ENCODE measurements around the gene USP44. TPM values are rescaled to one million over a fixed set of nuclear protein-coding genes. Genes with fewer than 3 reads are reported as not detected.

Gene USP44
- total RNA-seq, 1 donor from 2014 or later = 5.4 TPM

GRCh38 chr12:95506707-95507523 lies 44.4 kb downstream of the USP44 start:
- Mint-ChIP-seq H3K27me3 (no peaks in the 10 kb centered on the region), H3K4me1 (peaks cover 2% of the 10 kb centered on the region), H3K36me3 (ENCODE audit: low read depth) (peaks cover 91% of the 10 kb centered on the region), H3K9me3 (no peaks in the 10 kb centered on the region), H3K4me3 (no peak overlapping the region), H3K27ac (no peak overlapping the region)
- ChIA-PET CTCF (no interaction called here), POLR2A (no interaction called here)
- DNase-seq (no peak), ATAC-seq (ENCODE audit: low read depth) (no peak)
- intact Hi-C loops (cut with micrococcal nuclease) = no loop called here
- no peak for TF ChIP-seq CTCF (IDR thresholded peaks at IDR 0.05)

GRCh38 chr12:95505039-95505438 lies 46.2 kb downstream of the USP44 start:
- no peaks in the 10 kb centered on the region for H3K9me3 Mint-ChIP-seq
- H3K4me3 Mint-ChIP-seq = no peak overlapping the region
- TF ChIP-seq CTCF (IDR thresholded peaks at IDR 0.05) = no peak
- CTCF ChIA-PET = no interaction called here
- no peaks in the 10 kb centered on the region for H3K27me3 Mint-ChIP-seq
- peaks cover 2% of the 10 kb centered on the region for H3K4me1 Mint-ChIP-seq
- H3K27ac Mint-ChIP-seq = no peak overlapping the region
- DNase-seq (no peak), ATAC-seq (ENCODE audit: low read depth) (no peak)
- POLR2A ChIA-PET = no interaction called here
- intact Hi-C loops (cut with micrococcal nuclease) = no loop called here
- H3K36me3 Mint-ChIP-seq (ENCODE audit: low read depth) = peaks cover 82% of the 10 kb centered on the region

GRCh38 chr12:95504140-95504539 lies 47.1 kb downstream of the USP44 start:
- no peak for TF ChIP-seq CTCF (IDR thresholded peaks at IDR 0.05)
- intact Hi-C loops (cut with micrococcal nuclease) = no loop called here
- ChIA-PET POLR2A (no interaction called here), CTCF (no interaction called here)
- ATAC-seq (ENCODE audit: low read depth) (no peak), DNase-seq (no peak)
- Mint-ChIP-seq H3K36me3 (ENCODE audit: low read depth) (peaks cover 82% of the 10 kb centered on the region), H3K4me3 (no peak overlapping the region), H3K9me3 (no peaks in the 10 kb centered on the region), H3K4me1 (peaks cover 9% of the 10 kb centered on the region), H3K27me3 (no peaks in the 10 kb centered on the region), H3K27ac (no peak overlapping the region)

- intact Hi-C loops (cut with micrococcal nuclease) = no loop called here
- no peak for DNase-seq
- Mint-ChIP-seq H3K4me3 (no peak overlapping the region), H3K27ac (no peak overlapping the region), H3K9me3 (no peaks in the 10 kb centered on the region), H3K36me3 (ENCODE audit: low read depth) (peaks cover 80% of the 10 kb centered on the region), H3K4me1 (peaks cover 9% of the 10 kb centered on the region), H3K27me3 (no peaks in the 10 kb centered on the region)
- ChIA-PET CTCF (no interaction called here), POLR2A (no interaction called here)
- no peak for ATAC-seq (ENCODE audit: low read depth)
- no peak for TF ChIP-seq CTCF (IDR thresholded peaks at IDR 0.05)
Observed at GRCh38 chr12:95499772-95500171, 51.5 kb downstream of the USP44 start.

GRCh38 chr12:95498968-95499367 lies 52.3 kb downstream of the USP44 start:
- H3K4me1 Mint-ChIP-seq = peaks cover 9% of the 10 kb centered on the region
- H3K9me3 Mint-ChIP-seq = no peaks in the 10 kb centered on the region
- CTCF ChIA-PET = no interaction called here
- intact Hi-C loops (cut with micrococcal nuclease) = no loop called here
- no peaks in the 10 kb centered on the region for H3K27me3 Mint-ChIP-seq
- DNase-seq (no peak), ATAC-seq (ENCODE audit: low read depth) (no peak)
- no peak for TF ChIP-seq CTCF (IDR thresholded peaks at IDR 0.05)
- no peak overlapping the region for H3K4me3 Mint-ChIP-seq
- POLR2A ChIA-PET = interaction anchor here (0.7 to 1.2 kb wide), 2 partner anchors 24 to 505 kb away, joined by 3 to 4 read pairs; partner anchors contain the start of gene METAP2
- H3K36me3 Mint-ChIP-seq (ENCODE audit: low read depth) = peaks cover 77% of the 10 kb centered on the region
- no peak overlapping the region for H3K27ac Mint-ChIP-seq
